ENCODE results near the gene LRRN1.

The LRRN1 gene

GRCh38 chr3:3799173-3800079, at the start of gene LRRN1:
Gene LRRN1 (plus strand): TSS chr3:3799431. CDS start chr3:3844642, 45,211 bp downstream.
- Histone ChIP-seq H3K36me3 (no peaks in the 10 kb centered on the region), H3K27me3 (no peaks in the 10 kb centered on the region), H3K4me1 (peaks cover 0 to 23% (median 12%) of the 10 kb centered on the region in 4 donors), H3K4me3 (peak within 1 kb of the TSS; percentile 57 to 72), H3K9me3 (no peaks in the 10 kb centered on the region), H3K27ac (peak within 1 kb of the TSS; percentile 32 to 44)
- intact Hi-C loops (cut with DNase I; ENCODE audit: low total_unique reads) = no loop called here
- no peak for TF ChIP-seq CTCF (IDR thresholded peaks at IDR 0.05)
- DNase-seq = peak; percentile 24 to 74

- H3K4me1 ChIP-seq = no peaks in the 10 kb centered on the region
- no peaks in the 10 kb centered on the region for H3K9me3 ChIP-seq
- H3K36me3 ChIP-seq = no peaks in the 10 kb centered on the region
- intact Hi-C loops (cut with DNase I; ENCODE audit: low total_unique reads) = no loop called here
- H3K27me3 ChIP-seq = no peaks in the 10 kb centered on the region
- no peak overlapping the region for H3K4me3 ChIP-seq
- DNase-seq = no peak
- no peak for TF ChIP-seq CTCF (IDR thresholded peaks at IDR 0.05)
- H3K27ac ChIP-seq = no peak overlapping the region
These were observed 45.8 kb upstream of the LRRN1 start for GRCh38 chr3:3753416-3753815.

- no peak for DNase-seq
- Histone ChIP-seq H3K4me3 (no peak overlapping the region), H3K9me3 (no peaks in the 10 kb centered on the region), H3K36me3 (no peaks in the 10 kb centered on the region), H3K27me3 (no peaks in the 10 kb centered on the region), H3K27ac (no peak overlapping the region), H3K4me1 (no peaks in the 10 kb centered on the region)
- intact Hi-C loops (cut with DNase I; ENCODE audit: low total_unique reads) = no loop called here
- no peak for TF ChIP-seq CTCF (IDR thresholded peaks at IDR 0.05)
These were observed 33.6 kb upstream of the LRRN1 start for GRCh38 chr3:3765661-3766060.

GRCh38 chr3:3766140-3766539, 33.1 kb upstream of the LRRN1 start:
- intact Hi-C loops (cut with DNase I; ENCODE audit: low total_unique reads) = no loop called here
- H3K9me3 ChIP-seq = no peaks in the 10 kb centered on the region
- TF ChIP-seq CTCF (IDR thresholded peaks at IDR 0.05) = no peak
- no peak overlapping the region for H3K27ac ChIP-seq
- no peaks in the 10 kb centered on the region for H3K4me1 ChIP-seq
- H3K36me3 ChIP-seq = no peaks in the 10 kb centered on the region
- no peak overlapping the region for H3K4me3 ChIP-seq
- no peaks in the 10 kb centered on the region for H3K27me3 ChIP-seq
- no peak for DNase-seq

- no peak for DNase-seq
- no peak for TF ChIP-seq CTCF (IDR thresholded peaks at IDR 0.05)
- Histone ChIP-seq H3K9me3 (peaks cover 0 to 12% (median 11%) of the 10 kb centered on the region in 3 donors), H3K4me1 (peaks cover 0 to 4% (median 0%) of the 10 kb centered on the region in 4 donors), H3K4me3 (no peak overlapping the region), H3K27ac (no peak overlapping the region), H3K36me3 (no peaks in the 10 kb centered on the region), H3K27me3 (no peaks in the 10 kb centered on the region)
- intact Hi-C loops (cut with DNase I; ENCODE audit: low total_unique reads) = no loop called here
These were observed 28.1 kb upstream of the LRRN1 start for GRCh38 chr3:3771094-3771493.
